ENCODE data around the gene CEACAM19. TPM values are rescaled to one million over a fixed set of nuclear protein-coding genes. Genes with fewer than 3 reads are reported as not detected.

The CEACAM19 gene
- total RNA-seq, 2 experiments from 2014 or later = 0.17 to 0.27 TPM

Small RNA genes lying within 50 kb of the gene (microRNA-seq; reads per million reads assigned to microRNA genes)
- gene MIR4531 (ENCODE audit: borderline microRNAs expressed, borderline replicate concordance) = not detected

Other genes starting within 250 kb of the CEACAM19 start
- under 1 TPM; 0.57 to 0.79 TPM for gene ZNF229, start 223.0 kb upstream of the CEACAM19 start, total RNA-seq
- gene ZNF180, start 171.0 kb upstream of the CEACAM19 start, total RNA-seq = 1 to 10 TPM; 3.3 to 5.2 TPM
- gene CEACAM20, start 141.8 kb upstream of the CEACAM19 start, total RNA-seq = not detected
- gene IGSF23, start 57.9 kb upstream of the CEACAM19 start, total RNA-seq = not detected
- gene PVR, start 27.6 kb upstream of the CEACAM19 start, total RNA-seq = 1 to 10 TPM; 8.9 to 9.8 TPM
- not detected for gene CEACAM16, start 27.7 kb downstream of the CEACAM19 start, total RNA-seq
- gene BCL3, start 77.2 kb downstream of the CEACAM19 start, total RNA-seq = 100 to 1,000 TPM in 1 of 2 experiments, 10 to 100 TPM in 1; 92.5 to 104 TPM
- gene CBLC, start 106.4 kb downstream of the CEACAM19 start, total RNA-seq = not detected
- gene BCAM, start 137.6 kb downstream of the CEACAM19 start, total RNA-seq = not detected
- gene NECTIN2, start 174.8 kb downstream of the CEACAM19 start, total RNA-seq = 1 to 10 TPM in 1 of 2 experiments, under 1 TPM in 1; 0.88 to 1.1 TPM
- gene TOMM40, start 219.8 kb downstream of the CEACAM19 start, total RNA-seq = 10 to 100 TPM; 72.6 to 75.0 TPM
- gene APOE, start 234.3 kb downstream of the CEACAM19 start, total RNA-seq = 1 to 10 TPM in 1 of 2 experiments, under 1 TPM in 1; 0.72 to 1.1 TPM
- gene APOC1, start 243.1 kb downstream of the CEACAM19 start, total RNA-seq = 1 to 10 TPM; 1.2 to 1.3 TPM